ENCODE data around the gene TRIP10.
"Not testable (repeated sequence)": the region's sequence is repeated elsewhere in the genome, so short reads cannot be mapped to it uniquely, and the experiment has no call there.

Gene TRIP10

GRCh38 chr19:6708346-6708745, 31.1 kb upstream of the TRIP10 start:
- no peaks in the 10 kb centered on the region for H3F3A ChIP-seq (ENCODE audit: insufficient read depth, low read length)
- H4K20me1 ChIP-seq (ENCODE audit: insufficient read depth, low read length), result no peaks in the 10 kb centered on the region
- H3K4me2 ChIP-seq (ENCODE audit: low read depth, low read length), result no peak overlapping the region
- H3K9me3 ChIP-seq (replicated peaks; ENCODE audit: insufficient read depth, low read length), result no peaks in the 10 kb centered on the region
- no peaks in the 10 kb centered on the region for H3K36me3 ChIP-seq (replicated peaks; ENCODE audit: insufficient read depth, low read length)
- no peaks in the 10 kb centered on the region for H3K79me2 ChIP-seq (ENCODE audit: low read length)
- no peak for TF ChIP-seq CTCF (IDR thresholded peaks at IDR 0.05; ENCODE audit: low read length)
- H2AFZ ChIP-seq (ENCODE audit: low read length), result no peak overlapping the region
- no peak overlapping the region for H3K27ac ChIP-seq (ENCODE audit: low read length)
- no peak overlapping the region for H3K9ac ChIP-seq (ENCODE audit: low read length)
- no peaks in the 10 kb centered on the region for H3K9me2 ChIP-seq (replicated peaks; ENCODE audit: insufficient read depth, low read length)
- DNase-seq, result no peak
- no peak overlapping the region for H3K4me3 ChIP-seq (ENCODE audit: low read length)
- peaks cover 80% of the 10 kb centered on the region for H3K27me3 ChIP-seq (replicated peaks; ENCODE audit: insufficient read depth, low read length)
- H3K4me1 ChIP-seq (ENCODE audit: low read length), result no peaks in the 10 kb centered on the region

GRCh38 chr19:6708913-6709312, 30.6 kb upstream of the TRIP10 start:
- not testable (repeated sequence) for H3K9me2 ChIP-seq (replicated peaks; ENCODE audit: insufficient read depth, low read length); H3K4me1 ChIP-seq (ENCODE audit: low read length); H3K4me3 ChIP-seq (ENCODE audit: low read length); H3K9ac ChIP-seq (ENCODE audit: low read length); H3K9me3 ChIP-seq (replicated peaks; ENCODE audit: insufficient read depth, low read length); H4K20me1 ChIP-seq (ENCODE audit: insufficient read depth, low read length); DNase-seq; H3F3A ChIP-seq (ENCODE audit: insufficient read depth, low read length); H3K36me3 ChIP-seq (replicated peaks; ENCODE audit: insufficient read depth, low read length); H3K27ac ChIP-seq (ENCODE audit: low read length); H3K4me2 ChIP-seq (ENCODE audit: low read depth, low read length); H3K79me2 ChIP-seq (ENCODE audit: low read length); H2AFZ ChIP-seq (ENCODE audit: low read length)
- H3K27me3 ChIP-seq (replicated peaks; ENCODE audit: insufficient read depth, low read length), result peaks cover 74% of the 10 kb centered on the region

- Histone ChIP-seq H3K27me3 (replicated peaks; ENCODE audit: insufficient read depth, low read length) (peaks cover 68% of the 10 kb centered on the region), H2AFZ (ENCODE audit: low read length) (no peak overlapping the region), H3K9me2 (replicated peaks; ENCODE audit: insufficient read depth, low read length) (no peaks in the 10 kb centered on the region), H3K4me1 (ENCODE audit: low read length) (no peaks in the 10 kb centered on the region), H3K9ac (ENCODE audit: low read length) (no peak overlapping the region), H3K79me2 (ENCODE audit: low read length) (no peaks in the 10 kb centered on the region), H3K4me3 (ENCODE audit: low read length) (no peak overlapping the region), H3F3A (ENCODE audit: insufficient read depth, low read length) (no peaks in the 10 kb centered on the region), H3K36me3 (replicated peaks; ENCODE audit: insufficient read depth, low read length) (no peaks in the 10 kb centered on the region), H4K20me1 (ENCODE audit: insufficient read depth, low read length) (no peaks in the 10 kb centered on the region), H3K9me3 (replicated peaks; ENCODE audit: insufficient read depth, low read length) (no peaks in the 10 kb centered on the region), H3K27ac (ENCODE audit: low read length) (no peak overlapping the region), H3K4me2 (ENCODE audit: low read depth, low read length) (no peak overlapping the region)
- TF ChIP-seq EZH2 (optimal IDR thresholded peaks at IDR 0.05; ENCODE audit: low read depth, low read length), result no peak
- TF ChIP-seq CTCF (IDR thresholded peaks at IDR 0.05; ENCODE audit: low read length), result no peak
- TF ChIP-seq EZH2phosphoT487 (IDR thresholded peaks at IDR 0.05; ENCODE audit: low read length), result no peak
- no peak for DNase-seq
Measured at GRCh38 chr19:6709549-6709948, 29.9 kb upstream of the TRIP10 start.

- Histone ChIP-seq H3K9me2 (replicated peaks; ENCODE audit: insufficient read depth, low read length) (no peaks in the 10 kb centered on the region), H4K20me1 (ENCODE audit: insufficient read depth, low read length) (no peaks in the 10 kb centered on the region), H3K36me3 (replicated peaks; ENCODE audit: insufficient read depth, low read length) (no peaks in the 10 kb centered on the region), H3K79me2 (ENCODE audit: low read length) (no peaks in the 10 kb centered on the region), H2AFZ (ENCODE audit: low read length) (no peak overlapping the region), H3K4me1 (ENCODE audit: low read length) (no peaks in the 10 kb centered on the region), H3F3A (ENCODE audit: insufficient read depth, low read length) (no peaks in the 10 kb centered on the region), H3K9ac (ENCODE audit: low read length) (no peak overlapping the region), H3K27ac (ENCODE audit: low read length) (no peak overlapping the region), H3K4me3 (ENCODE audit: low read length) (no peak overlapping the region), H3K4me2 (ENCODE audit: low read depth, low read length) (no peak overlapping the region), H3K27me3 (replicated peaks; ENCODE audit: insufficient read depth, low read length) (peaks cover 69% of the 10 kb centered on the region), H3K9me3 (replicated peaks; ENCODE audit: insufficient read depth, low read length) (no peaks in the 10 kb centered on the region)
- TF ChIP-seq EZH2phosphoT487 (IDR thresholded peaks at IDR 0.05; ENCODE audit: low read length) (no peak), CTCF (IDR thresholded peaks at IDR 0.05; ENCODE audit: low read length) (peak; percentile 30; the same call in 1 of the 2 replicates)
- no peak for DNase-seq
Measured at GRCh38 chr19:6710273-6711077, 29.0 kb upstream of the TRIP10 start.

Data from MM.1S (cell line).